Bladder microvascular endothelial cell (primary cell): ENCODE measurements around the gene ZNF80. TPM values are rescaled to one million over a fixed set of nuclear protein-coding genes. Genes with fewer than 3 reads are reported as not detected.

Experiments used
- total RNA-seq: library from RNA; depleted of rRNA; stranded (reverse); fragments of >200 nt; gene quantifications from 2 replicates; pipeline ENCODE4 v1.2.3, GENCODE V29; 2014

Gene ZNF80
- not detected in 2 replicates for total RNA-seq

GRCh38 chr3:114237478-114237877 lies at the start of gene ZNF80:
ZNF80 (minus strand) TSS chr3:114237578; CDS start chr3:114237074, 504 bp downstream.

Other genes with a start within 250 kb of the ZNF80 start
- 1.3 and 2.6 TPM in 2 replicates for gene CCDC191, start 181.1 kb downstream of the ZNF80 start, total RNA-seq
- 29.8 and 65.4 TPM in 2 replicates for gene QTRT2, start 180.8 kb downstream of the ZNF80 start, total RNA-seq
- gene DRD3, start 58.5 kb downstream of the ZNF80 start, total RNA-seq, result not detected in 2 replicates
- gene TIGIT, start 56.5 kb upstream of the ZNF80 start, total RNA-seq, result not detected in 2 replicates